MCF 10A (cell line): ENCODE results near the gene ACAA1. TPM values are rescaled to one million over a fixed set of nuclear protein-coding genes. Genes with fewer than 3 reads are reported as not detected.
A peak's percentile ranks its signal among the peaks of the same experiment; 100 is the strongest.

Experiments
- BruUV-seq: library from RNA; stranded (reverse); fragments of 400-500 nt; replicated peaks from 2 replicates; lab custom pipeline; 2021; lab: Mats Ljungman, UMichigan
- CTCF ChIA-PET: fragments of 300-600 bp; sonication (Branson Sonifier 250); formaldehyde crosslinking; extraction: SDS; loops from one replicate; lab custom pipeline; 2021; ENCODE audit warnings: antibody characterized with exemption, inconsistent platforms; lab: Yijun Ruan, JAX
- POLR2A ChIA-PET: fragments of 300-600, 350-650 bp; sonication (Branson Sonifier 250); formaldehyde crosslinking; extraction: SDS; loops from one replicate; lab custom pipeline; 2020; ENCODE audit warnings: antibody characterized with exemption, inconsistent platforms; lab: Yijun Ruan, JAX
- DNase-seq: peaks from one replicate; pipeline ENCODE4 v3.0.0-alpha.2; 2018; ENCODE audit not compliant: unreplicated experiment
- H3K27ac Mint-ChIP-seq: one replicate; pipeline ENCODE4 v1.8.0; 2022; ENCODE audit warnings: mild to moderate bottlenecking, low read depth, mixed read lengths; ENCODE audit not compliant: unreplicated experiment
- H3K27me3 Mint-ChIP-seq: one replicate; pipeline ENCODE4 v1.8.0; 2022; ENCODE audit warnings: mixed read lengths; ENCODE audit not compliant: insufficient read depth, unreplicated experiment
- H3K36me3 Mint-ChIP-seq: one replicate; pipeline ENCODE4 v1.8.0; 2022; ENCODE audit warnings: mild to moderate bottlenecking, moderate library complexity, mixed read lengths; ENCODE audit not compliant: insufficient read depth, unreplicated experiment
- H3K4me1 Mint-ChIP-seq: one replicate; pipeline ENCODE4 v1.8.0; 2022; ENCODE audit warnings: mixed read lengths; ENCODE audit not compliant: insufficient read depth, unreplicated experiment
- H3K4me3 Mint-ChIP-seq: one replicate; pipeline ENCODE4 v1.8.0; 2022; ENCODE audit warnings: mild to moderate bottlenecking, moderate library complexity, mixed read lengths; ENCODE audit not compliant: unreplicated experiment
- H3K9me3 Mint-ChIP-seq: one replicate; pipeline ENCODE4 v1.8.0; 2022; ENCODE audit warnings: mixed read lengths; ENCODE audit not compliant: unreplicated experiment
- CTCF ChIP-seq: fragments of 200-600 bp; IDR thresholded peaks from one replicate; pipeline ENCODE4 v1.8.0; 2022; ENCODE audit warnings: antibody characterized with exemption, mild to moderate bottlenecking; ENCODE audit not compliant: unreplicated experiment
- intact Hi-C: fragments of 100-400 bp; cut with micrococcal nuclease; formaldehyde crosslinking; loops from 2 replicates; pipeline ENCODE4 v1.14.1; 2022
- total RNA-seq: library from RNA; stranded (reverse); gene quantifications from 2 replicates; pipeline ENCODE4 v1.2.3, GENCODE V29; 2022

ACAA1 gene
- total RNA-seq, 1 experiment from 2014 or later = 46.7 TPM

DNA sequence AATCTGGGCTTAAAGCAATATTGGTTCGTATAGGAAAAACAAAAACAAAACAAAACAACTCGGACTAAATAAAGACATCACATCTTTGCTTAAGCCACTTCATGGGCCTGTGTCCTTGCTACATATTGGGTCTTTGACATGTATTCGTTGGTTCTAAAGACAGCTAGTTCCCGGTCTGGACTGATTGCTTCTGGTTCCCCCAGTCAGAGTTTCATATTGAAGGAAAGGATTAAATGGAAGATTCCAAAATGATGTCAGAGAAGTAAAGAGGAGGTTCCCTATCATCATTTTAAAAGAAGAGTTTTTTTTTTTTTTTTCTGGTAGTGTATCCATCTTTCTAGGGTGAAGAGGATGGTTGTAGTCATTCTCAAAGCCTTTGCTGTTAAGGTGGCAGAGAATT is 30.7 kb upstream of the ACAA1 start:
- Mint-ChIP-seq H3K27ac (peak overlapping the region; percentile 93), H3K4me1 (peaks cover 34% of the 10 kb centered on the region), H3K27me3 (no peaks in the 10 kb centered on the region), H3K9me3 (no peaks in the 10 kb centered on the region), H3K36me3 (peaks cover 28% of the 10 kb centered on the region), H3K4me3 (peak overlapping the region; percentile 87)
- no TSS peak for BruUV-seq
- intact Hi-C loops = no loop called here
- DNase-seq = no peak
- TF ChIP-seq CTCF = no peak
- POLR2A ChIA-PET = interaction anchor here (1.0 to 5.8 kb wide), 8 partner anchors 10 to 61 kb away, joined by 3 to 188 read pairs (median 24); partner anchors contain the start of genes ACAA1 and MYD88
- CTCF ChIA-PET = interaction anchor here (0.7 to 1.8 kb wide), 3 partner anchors 13 to 43 kb away, joined by 3 to 7 read pairs (median 6); partner anchors contain the start of gene ACAA1

DNA sequence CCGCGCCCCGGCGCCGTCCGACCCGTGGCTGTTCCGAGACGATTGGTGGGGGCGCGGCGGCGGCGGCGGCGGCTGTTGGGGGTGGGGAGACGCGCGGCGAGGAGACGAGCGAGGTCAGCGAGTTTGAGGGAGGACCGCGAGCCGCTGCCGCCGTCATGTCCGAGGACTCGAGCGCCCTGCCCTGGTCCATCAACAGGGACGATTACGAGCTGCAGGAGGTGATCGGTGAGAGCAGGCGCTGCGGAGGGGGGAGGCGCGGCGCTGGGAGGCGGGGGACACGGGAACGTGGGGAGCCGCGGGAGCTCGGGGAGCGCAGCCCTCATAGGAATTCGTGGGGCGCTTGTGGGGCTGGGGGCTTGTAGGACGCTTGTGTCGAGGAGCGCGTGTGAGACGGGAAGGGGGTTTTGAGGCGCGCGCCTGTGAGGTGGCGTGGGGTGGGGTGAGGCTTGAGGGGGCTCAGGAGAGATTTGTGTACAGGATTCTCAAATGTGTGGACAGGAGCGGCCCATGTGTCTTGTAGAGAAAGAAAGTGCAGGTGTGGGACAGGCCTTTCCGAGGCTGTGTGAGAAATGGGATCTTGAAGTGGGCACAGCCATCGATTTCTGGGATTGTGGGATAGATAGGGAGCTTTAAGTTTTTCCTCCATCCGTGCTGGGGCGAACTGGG is 28.9 kb upstream of the ACAA1 start:
- Mint-ChIP-seq H3K36me3 (peaks cover 24% of the 10 kb centered on the region), H3K9me3 (no peaks in the 10 kb centered on the region), H3K27ac (peak overlapping the region; percentile 93), H3K4me1 (peaks cover 29% of the 10 kb centered on the region), H3K27me3 (no peaks in the 10 kb centered on the region), H3K4me3 (peak overlapping the region; percentile 87)
- intact Hi-C loops = loop anchor here (1.0 to 2.0 kb wide), 3 partner anchors 12 to 81 kb away; partner anchors contain the start of gene MYD88
- no peak for TF ChIP-seq CTCF
- CTCF ChIA-PET = interaction anchor here (0.6 to 3.0 kb wide), 9 partner anchors 11 to 840 kb away, joined by 3 to 8 read pairs (median 5); partner anchors contain the start of genes ACAA1 and XYLB
- no TSS peak for BruUV-seq
- POLR2A ChIA-PET = interaction anchor here (0.6 to 5.8 kb wide), 32 partner anchors 8 to 1645 kb away, joined by 3 to 188 read pairs (median 4); partner anchors contain the start of genes ACAA1 and MYD88
- DNase-seq = peak; percentile 51

- Mint-ChIP-seq H3K9me3 (no peaks in the 10 kb centered on the region), H3K27me3 (no peaks in the 10 kb centered on the region), H3K27ac (peak within 1 kb of the TSS; percentile 93), H3K4me1 (peaks cover 29% of the 10 kb centered on the region), H3K36me3 (peaks cover 17% of the 10 kb centered on the region), H3K4me3 (peak within 1 kb of the TSS; percentile 87)
- peak; percentile 99 for DNase-seq
- CTCF ChIA-PET = interaction anchor here (0.6 to 3.0 kb wide), 13 partner anchors 9 to 840 kb away, joined by 3 to 8 read pairs (median 5); partner anchors contain the start of gene XYLB
- BruUV-seq = no TSS peak
- TF ChIP-seq CTCF = no peak
- intact Hi-C loops = loop anchor here (1.0 to 2.0 kb wide), 3 partner anchors 11 to 82 kb away; partner anchors contain the start of gene MYD88
- POLR2A ChIA-PET = interaction anchor here (0.6 to 5.8 kb wide), 29 partner anchors 8 to 312 kb away, joined by 3 to 188 read pairs (median 5); partner anchors contain the start of genes ACAA1, MYD88 and XYLB
Measured at GRCh38 chr3:38164952-38165721, 28.2 kb upstream of the ACAA1 start, which contains the start of gene OXSR1. Gene OXSR1 (plus strand): TSS chr3:38165537. CDS start chr3:38165877, 340 bp downstream.
